ENCODE data around the gene TENT5D. TPM values are rescaled to one million over a fixed set of nuclear protein-coding genes. Genes with fewer than 3 reads are reported as not detected.
"Not testable (repeated sequence)": the region's sequence is repeated elsewhere in the genome, so short reads cannot be mapped to it uniquely, and the experiment has no call there.

TENT5D gene
- under 1 TPM in 3 of 5 donors, not detected in 2; 0.04 to 0.05 (median 0.04) TPM for polyA plus RNA-seq (ENCODE audit: insufficient read depth in 1 of 5, insufficient read length in 5 of 5, low replicate concordance in 1 of 5)
- long read RNA-seq, donor 1, result 0 reads
- long read RNA-seq, donor 2, result 0 reads
- long read RNA-seq, donor 3, result 0 reads
- long read RNA-seq, donor 4, result 0 reads
- long read RNA-seq, donor 5, result 0 reads
- long read RNA-seq, donor 6, result 0 reads
- long read RNA-seq, donor 7, result 0 reads
- long read RNA-seq, donor 8, result 0 reads

GRCh38 chrX:80420147-80420546, at the start of gene TENT5D:
TENT5D (plus strand) TSS chrX:80420447; CDS start chrX:80442540, 22,093 bp downstream.
- DNase-seq, result no peak

- not testable (repeated sequence) for DNase-seq
Measured at GRCh38 chrX:80385651-80386050, 34.6 kb upstream of the TENT5D start.

- no peak for DNase-seq
Measured at GRCh38 chrX:80388206-80388605, 32.0 kb upstream of the TENT5D start.

GRCh38 chrX:80412042-80412441, 8.2 kb upstream of the TENT5D start:
- DNase-seq, result no peak

- DNase-seq, result no peak
Measured at GRCh38 chrX:80423000-80423399, 2.8 kb downstream of the TENT5D start.

GRCh38 chrX:80423744-80424143, 3.5 kb downstream of the TENT5D start:
- DNase-seq, result no peak

- DNase-seq, result no peak
Measured at GRCh38 chrX:80430826-80431504, 10.7 kb downstream of the TENT5D start.

GRCh38 chrX:80431505-80431832, 11.2 kb downstream of the TENT5D start:
- DNase-seq, result no peak

GRCh38 chrX:80432441-80432840, 12.2 kb downstream of the TENT5D start:
- no peak for DNase-seq

- no peak for DNase-seq
Measured at GRCh38 chrX:80432863-80433262, 12.6 kb downstream of the TENT5D start.

- not testable (repeated sequence) for DNase-seq
Measured at GRCh38 chrX:80468166-80468565, 47.9 kb downstream of the TENT5D start.

GRCh38 chrX:80471582-80471981, 51.3 kb downstream of the TENT5D start:
- DNase-seq, result no peak

- no peak for DNase-seq
Measured at GRCh38 chrX:80485543-80485942, 65.3 kb downstream of the TENT5D start.

- DNase-seq, result no peak
Measured at GRCh38 chrX:80486299-80486698, 66.1 kb downstream of the TENT5D start.

GRCh38 chrX:80489166-80489565, 68.9 kb downstream of the TENT5D start:
- no peak for DNase-seq

Data from right lung (tissue), 10 donors.